ENCODE measurements around the gene ENTPD3.

ENTPD3 gene

DNA sequence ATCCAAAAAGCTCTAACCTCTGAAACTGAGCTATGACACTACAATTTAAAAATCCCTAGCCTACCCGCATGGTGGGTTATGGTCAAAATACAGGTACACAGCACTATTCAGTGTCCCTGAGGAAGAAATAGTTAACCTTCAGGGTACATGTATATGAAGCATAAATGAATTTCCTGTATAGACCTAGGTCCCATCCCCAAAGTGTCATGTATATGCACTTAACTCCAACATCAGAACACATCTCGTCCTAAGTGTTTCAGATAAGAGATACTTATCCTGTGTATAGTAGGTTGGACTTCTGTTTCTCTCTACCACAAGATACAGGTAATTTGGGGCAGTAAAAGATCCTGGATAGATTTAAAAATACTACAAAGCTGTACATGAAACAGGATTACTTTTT, 76.6 kb downstream of the ENTPD3 start:
- no peak for DNase-seq

DNA sequence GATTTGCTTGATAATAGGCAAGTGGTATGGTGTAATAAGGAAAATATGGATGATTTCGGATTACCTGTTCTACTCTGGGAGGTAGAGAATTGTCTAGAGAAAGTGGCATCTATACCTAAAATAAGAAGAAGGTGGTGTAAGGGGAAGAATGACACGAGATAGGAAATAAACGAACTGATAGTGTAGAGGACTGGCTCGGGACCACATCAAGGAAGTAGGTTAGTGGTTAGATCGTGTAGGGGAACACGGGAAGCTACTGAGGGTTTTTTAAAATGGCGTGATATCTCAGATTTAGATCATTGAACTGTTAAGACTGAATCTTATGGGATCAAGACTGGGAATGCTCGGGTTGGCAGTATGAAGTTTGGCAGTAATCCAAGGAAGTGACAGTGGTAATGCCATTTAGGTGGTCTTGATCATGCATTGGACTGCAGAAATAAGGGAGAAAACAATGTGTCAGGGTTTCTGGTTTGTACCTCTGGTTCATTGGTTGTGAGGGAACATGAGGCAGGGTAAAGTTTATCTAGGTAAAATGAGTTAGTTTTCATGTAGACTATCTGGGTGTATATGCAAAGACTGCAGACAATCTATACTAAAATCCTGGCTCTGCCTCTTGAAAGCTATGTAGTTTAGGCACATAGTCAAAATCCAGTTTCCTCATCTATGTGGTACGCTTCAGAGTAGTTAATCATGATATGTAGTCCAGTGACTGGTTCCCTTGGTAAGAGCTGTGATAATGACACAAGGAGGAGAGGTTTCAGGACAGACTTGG, 77.5 kb downstream of the ENTPD3 start:
- DNase-seq = no peak

DNA sequence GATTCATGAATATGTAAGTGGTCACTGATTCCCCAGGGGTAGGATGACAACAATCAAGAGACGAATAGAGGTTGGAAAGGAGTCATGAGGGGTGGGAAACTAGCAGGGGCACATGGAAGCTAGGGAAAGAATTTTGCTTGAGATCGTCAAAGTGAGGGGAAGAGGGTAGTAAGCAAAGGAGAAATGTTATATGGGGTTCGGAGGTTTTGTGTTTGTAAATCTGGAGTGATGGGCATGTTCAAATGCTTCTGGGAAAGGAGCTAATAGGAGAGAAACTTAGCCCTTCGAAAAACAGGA, 78.1 kb downstream of the ENTPD3 start:
- DNase-seq = no peak

DNA sequence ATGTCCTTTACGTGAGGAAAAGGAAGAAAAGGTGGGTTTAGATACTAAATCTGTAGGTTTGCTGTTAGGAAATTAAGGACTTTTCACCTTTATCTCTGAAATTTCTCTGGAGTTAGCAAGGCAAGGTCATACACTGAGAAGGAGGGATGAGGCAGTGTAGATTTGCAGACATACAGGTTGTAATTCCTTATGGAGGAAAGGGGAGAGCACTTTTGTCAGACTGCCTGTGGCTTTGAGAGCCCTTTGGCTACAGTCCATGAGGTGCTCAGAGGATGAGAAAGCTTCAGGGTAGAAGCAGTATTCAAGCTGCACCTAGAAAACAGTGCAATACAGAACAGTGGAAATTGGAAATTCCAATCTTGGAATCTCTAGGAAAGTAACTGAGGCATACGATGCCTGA, 78.5 kb downstream of the ENTPD3 start:
- no peak for DNase-seq

DNA sequence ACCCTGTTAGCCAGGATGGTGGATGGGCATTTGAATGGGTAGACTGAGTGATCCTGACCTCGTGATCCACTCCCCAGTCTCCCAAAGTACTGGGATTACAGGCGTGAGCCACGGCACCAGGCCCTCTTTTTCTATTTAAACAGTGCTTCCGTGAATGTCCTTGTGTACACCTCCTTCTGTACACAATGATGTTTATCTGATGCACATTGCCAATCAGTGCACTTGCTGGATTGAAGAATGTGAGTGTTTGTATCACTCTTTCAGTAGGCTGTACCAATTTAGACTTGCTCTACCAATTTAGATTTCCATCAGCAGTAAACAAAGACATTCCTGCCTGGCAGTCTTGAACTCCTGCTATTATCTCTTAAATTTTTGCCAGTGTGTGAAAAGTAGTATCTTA, 81.0 kb downstream of the ENTPD3 start:
- DNase-seq = no peak

DNA sequence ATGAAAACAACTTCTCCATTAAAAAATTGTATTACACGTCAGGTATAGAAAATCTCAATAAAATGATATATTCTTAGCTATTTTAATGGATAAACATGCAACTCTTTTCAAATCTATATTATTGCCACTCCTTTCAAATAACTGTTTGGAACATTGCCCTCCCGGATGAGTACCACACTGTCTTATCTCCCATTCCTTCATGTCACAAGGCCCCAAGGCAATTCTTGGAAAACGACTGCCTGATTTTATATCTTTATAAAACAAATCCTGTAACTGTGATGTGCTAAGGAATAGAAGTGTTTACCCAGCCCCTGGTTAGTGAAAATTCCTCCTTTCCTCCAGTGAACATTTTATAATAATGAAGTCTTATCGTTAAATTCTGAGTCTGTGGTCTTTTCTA, 83.7 kb downstream of the ENTPD3 start:
- no peak for DNase-seq

DNA sequence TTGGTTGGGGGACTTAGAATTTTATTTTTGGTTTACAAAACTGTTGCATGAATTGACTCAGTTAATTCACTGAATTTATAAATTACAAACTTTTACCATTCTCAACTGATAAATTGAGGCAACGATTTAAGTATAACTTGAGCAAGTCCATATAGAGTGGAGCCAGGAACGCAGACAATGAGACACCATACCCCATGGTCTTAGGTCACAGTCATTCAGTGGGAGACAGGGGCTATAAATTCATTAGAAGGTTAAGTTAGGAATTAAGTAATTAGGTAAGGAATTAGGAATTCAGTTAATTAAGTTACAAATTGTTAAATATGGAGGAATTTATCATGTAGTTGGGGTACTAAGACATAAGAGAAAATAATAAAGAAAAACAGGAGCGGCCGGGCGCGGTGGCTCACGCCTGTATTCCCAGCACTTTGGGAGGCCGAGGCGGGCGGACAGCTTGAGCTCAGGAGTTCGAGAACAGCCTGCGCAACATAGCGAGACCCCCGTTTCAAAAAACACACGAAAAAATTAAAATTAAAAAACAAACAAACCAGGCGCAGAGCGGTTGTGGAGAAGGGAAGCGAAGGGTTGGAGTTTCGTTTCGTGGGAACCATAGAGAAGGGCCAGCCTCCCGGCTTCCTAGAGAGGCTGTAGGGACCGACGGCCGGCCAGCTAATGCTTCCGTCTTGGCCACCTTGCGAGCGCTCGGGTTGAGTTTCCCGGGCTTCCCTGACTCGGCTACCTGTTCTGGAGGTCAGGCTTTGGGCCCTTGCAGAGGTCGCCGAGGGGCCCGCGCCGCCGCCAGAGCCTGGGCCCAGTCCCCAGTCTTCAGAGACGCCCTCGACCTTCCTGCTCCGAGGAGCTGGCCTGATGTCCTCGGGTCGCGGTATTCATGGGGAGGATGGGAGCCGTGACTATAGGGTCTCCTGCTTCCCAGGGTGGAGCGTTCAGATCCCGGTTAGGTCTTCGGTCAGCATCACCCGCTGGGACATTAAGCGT, 89.8 kb downstream of the ENTPD3 start, which contains the start of gene ZNF619:
Gene ZNF619, plus strand, starts transcription at position 645 of the 993 bp plus-strand sequence. CDS start 858 bp downstream, outside the sequence.
- no peak for DNase-seq

DNA sequence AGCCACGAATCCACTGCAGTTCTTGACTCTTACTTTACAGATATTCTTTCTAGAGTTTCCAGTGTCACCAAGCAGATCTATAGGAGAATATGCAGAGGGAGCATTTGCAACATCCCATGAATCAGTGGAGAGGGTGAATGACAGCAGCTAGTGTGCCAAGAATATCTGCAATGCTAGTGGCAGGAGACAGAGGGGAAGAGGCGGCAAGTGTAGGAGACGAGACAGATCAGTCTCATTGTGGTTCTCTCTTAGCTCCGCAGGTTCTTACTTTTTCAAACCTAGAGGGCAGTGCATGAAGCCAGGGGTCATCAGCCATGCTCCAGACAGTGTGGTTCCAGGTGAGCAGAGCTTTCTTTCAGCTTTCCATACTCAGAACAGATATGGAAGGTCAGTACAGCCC, 90.7 kb downstream of the ENTPD3 start:
- no peak for DNase-seq

All from NCI-H2107 (cell line).